SK-N-SH treated with all-trans-retinoic acid at 6 μM for 48 hours (cell line): ENCODE results near the gene MYD88.
"Not testable (repeated sequence)": the region's sequence is repeated elsewhere in the genome, so short reads cannot be mapped to it uniquely, and the experiment has no call there.

Source experiments
- ARNTL ChIP-seq: fragments of 450-650 bp; formaldehyde crosslinking; IDR thresholded peaks from 2 replicates; pipeline ENCODE4 v1.5.0; 2020; ENCODE audit warnings: low read depth, mild to moderate bottlenecking, moderate library complexity, borderline replicate concordance
- BACH2 ChIP-seq: fragments of 250-450 bp; sonication (Bioruptor Pico); IDR thresholded peaks from 2 replicates; pipeline ENCODE4 v1.9.0; 2021; ENCODE audit warnings: mild to moderate bottlenecking, borderline replicate concordance
- CSRNP3 ChIP-seq: fragments of 250-450 bp; sonication (Bioruptor Pico); IDR thresholded peaks from 2 replicates; pipeline ENCODE4 v1.5.1; 2021; ENCODE audit warnings: mild to moderate bottlenecking, moderate library complexity
- ISL1 ChIP-seq: fragments of 250-450 bp; sonication (Bioruptor Pico); IDR thresholded peaks from 2 replicates; pipeline ENCODE4 v2.1.2; 2022; ENCODE audit warnings: mild to moderate bottlenecking, moderate library complexity
- SNAI2 ChIP-seq: fragments of 250-450 bp; sonication (Bioruptor Pico); IDR thresholded peaks from 2 replicates; pipeline ENCODE4 v1.5.0; 2020; ENCODE audit warnings: mild to moderate bottlenecking, moderate library complexity
- TCF4 ChIP-seq: fragments of 250-450 bp; sonication (Bioruptor Pico); IDR thresholded peaks from 2 replicates; pipeline ENCODE4 v1.8.0; 2021; ENCODE audit warnings: mild to moderate bottlenecking, moderate library complexity, borderline replicate concordance
- ZFP3 ChIP-seq: fragments of 250-450 bp; sonication (Bioruptor Pico); IDR thresholded peaks from 2 replicates; pipeline ENCODE4 v1.5.0; 2020; ENCODE audit warnings: mild to moderate bottlenecking, moderate library complexity
- ZFP30 ChIP-seq: fragments of 450-650 bp; formaldehyde crosslinking; IDR thresholded peaks from 2 replicates; pipeline ENCODE4 v1.5.0; 2022; ENCODE audit warnings: mild to moderate bottlenecking, moderate library complexity
- ZNF565 ChIP-seq: fragments of 450-650 bp; formaldehyde crosslinking; conservative IDR thresholded peaks from 2 replicates; pipeline ENCODE4 v1.5.0; 2020; ENCODE audit warnings: low read depth, mild to moderate bottlenecking, moderate library complexity
- ZNF70 ChIP-seq: fragments of 450-650 bp; formaldehyde crosslinking; IDR thresholded peaks from 2 replicates; pipeline ENCODE4 v1.5.0; 2020; ENCODE audit warnings: mild to moderate bottlenecking, moderate library complexity
- TF ChIP-seq, protein P1 (sequence below): fragments of 250-450 bp; sonication (Bioruptor Pico); IDR thresholded peaks from 2 replicates; pipeline ENCODE4 v1.8.0; 2020; ENCODE audit warnings: mild to moderate bottlenecking, moderate library complexity, borderline replicate concordance
- TF ChIP-seq, protein P2 (sequence below): fragments of 250-450 bp; sonication (Bioruptor Pico); IDR thresholded peaks from 2 replicates; pipeline ENCODE4 v1.5.1; 2020; ENCODE audit warnings: low read depth, mild to moderate bottlenecking, moderate library complexity

DNA sequence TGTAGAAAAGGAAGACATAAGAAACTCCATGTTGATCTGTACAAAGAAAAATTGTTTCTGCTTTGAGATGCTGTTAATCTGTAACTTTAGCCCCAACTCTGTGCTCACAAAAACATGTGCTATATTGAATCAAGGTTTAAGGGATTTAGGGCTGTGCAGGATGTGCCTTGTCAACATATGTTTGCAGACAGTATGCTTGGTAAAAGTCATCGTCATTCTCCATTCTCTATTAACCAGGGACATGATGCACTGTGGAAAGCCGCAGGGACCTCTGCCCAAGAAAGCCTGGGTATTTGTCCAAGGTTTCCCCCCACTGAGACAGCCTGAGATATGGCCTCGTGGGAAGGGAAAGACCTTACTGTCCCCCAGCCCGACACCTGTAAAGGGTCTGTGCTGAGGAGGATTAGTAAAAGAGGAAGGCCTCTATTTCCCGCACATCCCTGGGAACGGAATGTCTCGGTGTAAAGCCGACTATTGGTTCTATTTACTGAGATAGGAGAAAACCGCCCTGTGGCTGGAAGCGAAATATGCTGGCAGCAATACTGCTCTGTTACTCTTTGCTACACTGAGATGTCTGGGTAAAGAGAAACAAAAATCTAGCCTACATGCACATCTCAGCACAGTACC lies 3.8 kb upstream of the MYD88 start:
- not testable (repeated sequence) for TF ChIP-seq ARNTL (CRISPR knock-in tag); ZFP3 (CRISPR knock-in tag); ZFP30 (CRISPR knock-in tag); ZNF565 (CRISPR knock-in tag); BACH2 (CRISPR knock-in tag); SNAI2 (CRISPR knock-in tag); TCF4 (CRISPR knock-in tag); ZNF70 (CRISPR knock-in tag); CSRNP3; ISL1 (CRISPR knock-in tag)
- TF ChIP-seq, protein P1, sequence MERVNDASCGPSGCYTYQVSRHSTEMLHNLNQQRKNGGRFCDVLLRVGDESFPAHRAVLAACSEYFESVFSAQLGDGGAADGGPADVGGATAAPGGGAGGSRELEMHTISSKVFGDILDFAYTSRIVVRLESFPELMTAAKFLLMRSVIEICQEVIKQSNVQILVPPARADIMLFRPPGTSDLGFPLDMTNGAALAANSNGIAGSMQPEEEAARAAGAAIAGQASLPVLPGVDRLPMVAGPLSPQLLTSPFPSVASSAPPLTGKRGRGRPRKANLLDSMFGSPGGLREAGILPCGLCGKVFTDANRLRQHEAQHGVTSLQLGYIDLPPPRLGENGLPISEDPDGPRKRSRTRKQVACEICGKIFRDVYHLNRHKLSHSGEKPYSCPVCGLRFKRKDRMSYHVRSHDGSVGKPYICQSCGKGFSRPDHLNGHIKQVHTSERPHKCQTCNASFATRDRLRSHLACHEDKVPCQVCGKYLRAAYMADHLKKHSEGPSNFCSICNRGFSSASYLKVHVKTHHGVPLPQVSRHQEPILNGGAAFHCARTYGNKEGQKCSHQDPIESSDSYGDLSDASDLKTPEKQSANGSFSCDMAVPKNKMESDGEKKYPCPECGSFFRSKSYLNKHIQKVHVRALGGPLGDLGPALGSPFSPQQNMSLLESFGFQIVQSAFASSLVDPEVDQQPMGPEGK (CRISPR knock-in tag) = not testable (repeated sequence)
- TF ChIP-seq, protein P2, sequence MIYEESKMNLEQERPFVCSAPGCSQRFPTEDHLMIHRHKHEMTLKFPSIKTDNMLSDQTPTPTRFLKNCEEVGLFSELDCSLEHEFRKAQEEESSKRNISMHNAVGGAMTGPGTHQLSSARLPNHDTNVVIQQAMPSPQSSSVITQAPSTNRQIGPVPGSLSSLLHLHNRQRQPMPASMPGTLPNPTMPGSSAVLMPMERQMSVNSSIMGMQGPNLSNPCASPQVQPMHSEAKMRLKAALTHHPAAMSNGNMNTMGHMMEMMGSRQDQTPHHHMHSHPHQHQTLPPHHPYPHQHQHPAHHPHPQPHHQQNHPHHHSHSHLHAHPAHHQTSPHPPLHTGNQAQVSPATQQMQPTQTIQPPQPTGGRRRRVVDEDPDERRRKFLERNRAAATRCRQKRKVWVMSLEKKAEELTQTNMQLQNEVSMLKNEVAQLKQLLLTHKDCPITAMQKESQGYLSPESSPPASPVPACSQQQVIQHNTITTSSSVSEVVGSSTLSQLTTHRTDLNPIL (CRISPR knock-in tag) = not testable (repeated sequence)
